Activated naive CD4-positive, alpha-beta T cell treated with anti-CD3 and anti-CD28 coated beads, Interleukin-2, amount 50 U/mL, for 16 hours (primary cell): ENCODE results near the gene RPL3.

Source experiments
- DNase-seq: peaks from one replicate; pipeline ENCODE4 v3.0.0-alpha.2; 2020

Gene RPL3

GRCh38 chr22:39297490-39298240 lies 21.8 kb downstream of the RPL3 start:
- DNase-seq = no peak

- no peak for DNase-seq
These were observed 22.4 kb downstream of the RPL3 start for GRCh38 chr22:39296981-39297489.

GRCh38 chr22:39296535-39296934 lies 22.9 kb downstream of the RPL3 start:
- no peak for DNase-seq

GRCh38 chr22:39294571-39295468 lies 24.6 kb downstream of the RPL3 start:
- DNase-seq = no peak

GRCh38 chr22:39293766-39294368 lies 25.6 kb downstream of the RPL3 start:
- no peak for DNase-seq

- DNase-seq = no peak
These were observed 26.8 kb downstream of the RPL3 start for GRCh38 chr22:39292561-39293074.

- DNase-seq = no peak
These were observed 27.4 kb downstream of the RPL3 start for GRCh38 chr22:39292031-39292462.

GRCh38 chr22:39291523-39291922 lies 27.9 kb downstream of the RPL3 start:
- DNase-seq = no peak

GRCh38 chr22:39290724-39291161 lies 28.7 kb downstream of the RPL3 start:
- DNase-seq = no peak

- no peak for DNase-seq
These were observed 29.3 kb downstream of the RPL3 start for GRCh38 chr22:39289975-39290720.

- no peak for DNase-seq
These were observed 29.9 kb downstream of the RPL3 start for GRCh38 chr22:39289533-39289932.

- no peak for DNase-seq
These were observed 31.1 kb downstream of the RPL3 start for GRCh38 chr22:39288135-39288898.

GRCh38 chr22:39287076-39287725 lies 32.2 kb downstream of the RPL3 start:
- DNase-seq = no peak

GRCh38 chr22:39284983-39285382 lies 34.4 kb downstream of the RPL3 start:
- DNase-seq = no peak

GRCh38 chr22:39284142-39284980 lies 35.1 kb downstream of the RPL3 start:
- DNase-seq = no peak

GRCh38 chr22:39283322-39284141 lies 35.9 kb downstream of the RPL3 start:
- no peak for DNase-seq

- DNase-seq = no peak
These were observed 36.6 kb downstream of the RPL3 start for GRCh38 chr22:39282645-39283321.

GRCh38 chr22:39281126-39281525 lies 38.3 kb downstream of the RPL3 start:
- no peak for DNase-seq
